GM12874 (cell line): ENCODE results near the gene ERC2.

ENCODE experiments used
- CTCF ChIP-seq: IDR thresholded peaks from 2 replicates; pipeline ENCODE4 v1.5.1; 2011; ENCODE audit warnings: low read depth, mild to moderate bottlenecking, control low read depth, low read length, moderate library complexity; ENCODE audit not compliant: insufficient read depth

ERC2 gene

GRCh38 chr3:56323986-56324420 is 144.3 kb downstream of the ERC2 start:
- no peak for TF ChIP-seq CTCF

DNA sequence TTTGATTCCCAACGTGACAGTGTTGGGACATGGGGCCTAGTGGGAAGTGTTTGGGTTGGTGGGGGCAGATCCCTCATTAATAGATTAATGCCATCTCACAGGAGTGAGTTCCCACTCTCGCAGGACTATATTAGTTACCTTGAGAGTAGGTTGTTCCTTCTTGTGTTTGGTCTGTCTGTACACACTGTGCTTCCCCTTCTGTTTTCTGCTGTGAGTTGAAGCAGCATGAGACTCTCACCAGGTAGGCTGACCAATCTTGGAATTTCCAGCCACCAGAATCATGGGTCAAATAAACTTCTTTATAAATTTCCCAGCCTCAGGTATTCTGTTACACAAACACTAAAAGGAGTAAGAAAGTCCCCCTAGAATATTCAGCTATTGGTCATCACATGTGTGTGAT is 145.4 kb downstream of the ERC2 start:
- no peak for TF ChIP-seq CTCF

GRCh38 chr3:56321892-56322291 is 146.4 kb downstream of the ERC2 start:
- no peak for TF ChIP-seq CTCF

DNA sequence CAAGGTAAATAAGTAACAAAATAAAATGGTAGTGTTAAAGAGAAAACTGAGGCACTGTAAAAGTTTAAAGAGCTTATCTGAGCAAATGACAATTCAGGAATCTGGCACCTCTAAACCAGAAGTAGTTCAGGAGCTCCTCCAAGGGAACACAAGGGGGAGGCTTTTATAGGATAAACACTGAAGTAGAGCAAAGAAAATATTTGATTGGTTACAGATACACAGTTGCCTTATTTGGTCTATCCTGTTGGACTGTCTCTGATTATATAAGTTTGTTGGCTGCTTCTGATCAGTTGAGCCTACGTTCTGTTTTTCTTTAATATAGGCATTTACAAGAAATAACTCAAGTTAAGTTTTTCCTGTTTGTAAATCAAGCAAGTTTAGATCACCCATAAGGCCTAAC is 146.9 kb downstream of the ERC2 start:
- no peak for TF ChIP-seq CTCF

GRCh38 chr3:56320883-56321282 is 147.4 kb downstream of the ERC2 start:
- no peak for TF ChIP-seq CTCF

GRCh38 chr3:56318891-56319290 is 149.4 kb downstream of the ERC2 start:
- no peak for TF ChIP-seq CTCF

GRCh38 chr3:56316944-56317343 is 151.3 kb downstream of the ERC2 start:
- TF ChIP-seq CTCF, result no peak

- no peak for TF ChIP-seq CTCF
These were observed 153.4 kb downstream of the ERC2 start for GRCh38 chr3:56314842-56315241.
